HG03175 (cell line): ENCODE data around the gene MAP7D1.
A peak's percentile ranks its signal among the peaks of the same experiment; 100 is the strongest.

Experiments
- ATAC-seq: cut with Tn5 transposase; IDR thresholded peaks from one replicate; pipeline ENCODE4 v1.9.1; 2021; ENCODE audit warnings: mild to moderate bottlenecking, moderate library complexity; ENCODE audit not compliant: unreplicated experiment

Gene MAP7D1

DNA sequence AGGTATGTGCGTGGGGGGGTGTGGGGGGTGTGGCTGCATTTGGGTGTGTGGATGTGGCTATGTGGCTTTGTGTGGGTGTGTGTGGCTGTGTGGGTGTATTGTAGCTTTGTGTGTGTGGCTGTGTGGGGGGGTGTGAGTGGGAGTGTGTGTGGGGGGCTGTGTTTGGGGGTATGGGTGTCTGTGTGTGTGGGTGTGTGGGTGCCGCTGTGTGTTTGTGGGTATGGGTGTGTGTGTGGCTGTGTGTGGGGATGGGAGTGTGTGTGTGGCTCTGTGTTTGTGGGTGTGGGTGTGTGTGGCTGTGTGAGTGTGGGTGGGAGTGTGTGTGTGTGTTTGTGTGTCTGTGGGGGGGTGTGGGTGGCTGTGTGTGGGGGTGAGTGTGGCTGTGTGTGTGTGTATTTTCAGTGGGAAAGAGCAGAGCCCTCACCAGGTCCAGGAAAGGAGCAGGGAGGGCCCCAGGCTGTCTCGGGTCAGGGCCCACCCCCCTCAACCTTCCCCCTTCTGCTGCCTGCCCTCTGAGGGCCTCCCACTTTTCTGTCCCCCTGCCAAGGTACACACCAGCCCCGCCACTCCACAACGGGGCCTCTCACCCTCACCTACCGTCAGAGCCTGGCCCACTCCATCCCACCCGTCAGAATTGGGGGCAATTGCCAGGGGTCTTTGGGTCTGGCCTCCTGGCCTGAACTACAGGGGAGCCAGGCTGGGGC, 29.0 kb upstream of the MAP7D1 start:
- ATAC-seq = no peak

DNA sequence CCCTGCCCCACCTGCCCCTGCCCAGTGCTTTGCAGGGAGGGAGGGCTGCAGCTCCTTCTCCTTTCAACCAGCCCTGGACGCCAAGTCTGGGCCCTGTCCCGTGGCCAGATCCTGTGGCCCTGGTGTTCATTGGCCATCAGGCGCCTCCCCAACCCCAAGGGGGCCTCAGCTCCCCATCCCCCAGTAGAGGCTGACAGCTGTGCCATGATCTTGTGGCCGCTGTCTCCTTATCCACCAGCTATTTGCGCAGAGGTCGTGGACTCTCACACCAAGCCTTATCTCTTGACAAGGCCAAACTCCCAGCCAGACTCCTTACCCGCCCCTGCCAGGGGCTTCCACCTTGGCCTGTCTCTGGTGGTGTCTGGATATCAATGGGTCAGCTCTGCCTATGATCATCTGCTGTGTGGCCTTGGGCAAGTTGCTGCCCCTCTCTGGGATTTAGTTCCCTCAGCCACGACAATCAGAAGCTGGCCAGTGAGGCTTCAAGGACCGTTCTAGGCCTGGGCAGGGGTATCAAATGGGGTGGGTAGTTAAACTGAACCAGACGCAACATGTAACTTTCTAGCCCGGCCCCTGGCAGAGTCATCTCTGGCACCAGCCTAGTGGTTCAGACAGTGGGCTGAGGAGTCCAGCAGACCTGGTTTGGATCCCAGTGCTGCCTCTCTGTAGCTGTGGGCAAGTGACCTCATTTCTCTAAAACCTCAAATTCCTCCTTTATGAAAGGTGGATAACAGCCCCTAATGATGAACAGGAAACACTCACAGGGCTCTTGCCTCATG, 27.6 kb upstream of the MAP7D1 start:
- ATAC-seq = no peak

DNA sequence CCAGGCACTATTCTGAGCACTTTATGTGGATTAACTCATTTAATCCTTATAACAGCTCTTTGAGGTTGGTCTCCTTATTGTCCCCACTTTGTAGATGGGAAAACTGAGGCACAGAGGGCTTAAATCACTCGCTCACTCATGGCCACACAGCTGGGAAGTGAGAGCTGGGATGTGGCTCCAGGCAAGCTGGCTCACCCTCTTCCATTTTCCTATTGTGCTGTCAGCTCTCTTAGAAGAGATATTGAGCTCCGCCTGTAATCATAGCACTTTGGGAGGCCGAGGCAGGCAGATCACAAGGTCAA, 27.1 kb upstream of the MAP7D1 start:
- ATAC-seq = no peak

DNA sequence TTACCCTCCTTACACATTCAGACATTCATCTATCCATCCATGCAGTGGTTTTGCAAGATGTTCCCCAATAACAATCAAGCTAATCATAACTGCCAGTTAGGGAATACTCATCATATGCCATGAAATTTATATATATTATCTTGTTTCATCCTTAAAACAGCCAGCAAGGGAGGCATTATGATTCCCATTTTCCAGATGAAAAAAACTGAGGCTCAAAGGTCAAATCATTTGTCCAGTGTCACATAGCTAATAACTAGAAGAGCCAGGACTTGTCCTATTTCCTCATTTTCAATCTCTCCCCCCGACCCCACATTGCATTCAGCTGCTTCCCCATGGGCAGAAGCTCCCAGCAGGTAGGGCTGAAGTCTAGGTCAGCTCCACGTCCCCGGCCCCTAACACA, 23.9 kb upstream of the MAP7D1 start:
- no peak for ATAC-seq

DNA sequence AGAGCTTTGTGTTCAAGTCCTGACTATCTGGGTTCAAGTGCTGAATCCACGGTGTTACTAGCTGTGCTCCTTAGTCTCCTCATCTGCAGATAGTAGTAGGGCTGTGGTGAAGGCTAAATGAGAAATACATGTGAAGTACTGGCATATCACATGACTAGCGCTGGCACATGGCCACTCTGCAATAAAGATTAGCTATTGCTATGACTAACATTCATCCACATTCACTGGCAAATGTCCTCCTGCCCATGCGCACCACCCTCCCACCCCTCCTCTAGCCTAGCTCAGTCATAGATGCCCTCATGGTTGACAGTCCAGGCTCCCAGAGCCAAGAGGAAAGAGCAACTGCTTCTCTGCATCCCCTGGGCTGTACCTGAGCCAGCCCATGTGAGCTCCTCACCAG, 22.5 kb upstream of the MAP7D1 start:
- no peak for ATAC-seq

DNA sequence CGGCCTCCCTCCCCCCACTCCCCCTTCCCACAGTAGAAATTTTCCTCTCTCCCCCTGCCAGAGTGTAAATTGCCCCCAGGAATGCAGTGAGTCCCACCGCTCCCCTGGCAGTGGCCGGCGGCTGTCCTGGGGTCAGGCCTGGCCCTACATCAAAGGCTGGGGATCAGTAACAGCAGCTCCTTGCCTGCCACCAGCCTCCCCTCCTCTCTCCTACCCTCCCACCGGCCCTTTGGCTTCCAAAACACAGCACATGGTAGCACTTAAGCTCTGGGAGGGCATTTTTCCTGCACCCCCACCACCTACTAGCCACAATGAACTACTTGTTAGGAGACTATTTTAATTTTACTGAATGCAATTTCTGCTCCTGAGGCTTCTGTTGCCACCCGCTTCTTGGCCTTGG, 21.9 kb upstream of the MAP7D1 start:
- ATAC-seq = no peak

DNA sequence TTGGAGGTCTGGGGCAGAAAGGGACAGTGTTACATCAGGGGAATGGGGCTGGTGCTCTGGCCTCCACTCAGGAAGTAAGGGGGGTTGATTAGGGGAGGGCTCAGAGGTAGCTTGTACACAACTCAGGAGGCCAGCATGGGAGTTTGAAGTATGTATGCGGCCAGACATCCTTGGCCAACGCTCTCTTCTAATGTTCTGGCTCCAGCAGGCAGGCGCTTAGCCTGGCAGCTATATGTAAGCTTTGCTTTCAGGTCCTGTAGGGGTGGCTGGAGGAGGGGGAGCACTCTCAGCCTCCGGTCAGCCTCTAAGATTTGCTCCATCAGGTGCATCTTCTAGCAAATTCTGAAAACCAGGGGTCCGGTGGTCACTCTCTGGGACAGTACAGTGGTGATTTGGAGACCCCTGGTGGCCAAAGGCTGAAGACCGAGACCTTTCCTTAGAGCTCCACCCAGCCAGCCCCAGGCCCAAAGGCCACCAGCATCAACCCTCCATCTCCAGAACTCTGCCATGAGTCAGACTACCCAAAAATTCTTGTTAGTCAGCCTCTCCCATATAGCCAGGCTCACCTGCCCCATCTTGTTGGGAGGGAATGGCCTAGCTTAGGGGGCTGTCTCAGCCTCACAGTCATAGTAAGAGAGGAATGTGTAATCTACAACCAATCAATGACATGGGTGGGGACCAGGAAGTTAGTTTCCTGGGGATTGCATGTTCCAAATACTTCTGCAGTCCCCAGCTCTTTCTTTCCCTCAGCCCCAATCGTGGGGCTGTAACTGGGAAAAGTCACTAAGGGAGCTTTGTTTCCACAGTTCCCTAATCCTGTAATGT, 21.2 kb upstream of the MAP7D1 start:
- no peak for ATAC-seq

DNA sequence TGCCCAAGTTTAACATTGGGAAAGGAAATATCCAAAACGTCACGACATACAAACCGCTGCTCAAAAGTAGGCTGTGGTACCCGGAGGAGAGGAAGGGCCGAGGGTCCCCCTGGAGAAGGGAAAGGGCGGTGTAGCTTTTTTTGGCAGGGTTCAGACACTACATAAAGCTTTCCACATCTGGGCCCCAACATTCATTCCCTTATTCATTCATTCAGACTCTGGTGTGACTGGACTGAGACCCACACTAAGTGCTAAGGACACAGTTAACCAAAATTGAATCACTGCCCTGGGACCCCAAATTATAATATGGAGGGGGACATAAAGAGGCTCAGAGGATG, 20.7 kb upstream of the MAP7D1 start:
- no peak for ATAC-seq

DNA sequence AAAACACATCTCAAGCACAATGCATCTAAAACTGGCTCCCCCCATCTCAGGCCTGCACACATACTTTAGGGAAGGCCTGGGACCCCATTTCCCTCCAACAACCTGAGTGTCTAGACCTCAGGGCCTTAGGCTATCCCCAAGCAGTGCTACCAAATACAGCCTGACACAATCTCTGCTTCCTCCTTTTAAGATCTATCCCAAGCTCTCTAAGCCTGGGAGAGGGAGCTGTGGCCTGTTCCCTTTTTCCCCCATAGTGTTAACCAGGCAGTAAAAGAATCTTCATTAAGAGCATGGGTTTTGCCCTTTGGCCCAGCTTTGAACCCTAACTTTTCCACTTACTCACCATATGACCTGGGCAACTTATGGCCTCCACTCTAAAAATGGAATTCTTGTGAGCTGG, 20.2 kb upstream of the MAP7D1 start:
- ATAC-seq = no peak

DNA sequence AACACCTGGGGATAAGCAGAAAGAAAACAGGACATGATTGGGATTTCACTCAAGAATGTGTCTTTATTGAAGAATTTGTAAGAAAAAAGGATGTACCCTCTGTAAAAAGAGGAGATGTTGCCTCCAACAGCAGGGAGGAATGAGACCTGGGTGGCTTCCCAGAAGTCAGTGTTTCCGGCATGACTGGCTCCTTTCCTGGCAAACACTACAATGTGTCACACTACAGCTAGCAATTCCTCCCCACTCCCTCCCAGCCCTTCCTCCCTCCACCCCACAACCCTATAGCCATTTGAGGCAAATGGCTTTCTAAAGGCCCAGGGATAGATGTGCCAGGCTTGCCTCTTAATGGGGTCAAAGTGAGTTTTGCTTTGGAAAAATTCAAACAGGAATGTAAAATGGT, 19.4 kb upstream of the MAP7D1 start:
- no peak for ATAC-seq

DNA sequence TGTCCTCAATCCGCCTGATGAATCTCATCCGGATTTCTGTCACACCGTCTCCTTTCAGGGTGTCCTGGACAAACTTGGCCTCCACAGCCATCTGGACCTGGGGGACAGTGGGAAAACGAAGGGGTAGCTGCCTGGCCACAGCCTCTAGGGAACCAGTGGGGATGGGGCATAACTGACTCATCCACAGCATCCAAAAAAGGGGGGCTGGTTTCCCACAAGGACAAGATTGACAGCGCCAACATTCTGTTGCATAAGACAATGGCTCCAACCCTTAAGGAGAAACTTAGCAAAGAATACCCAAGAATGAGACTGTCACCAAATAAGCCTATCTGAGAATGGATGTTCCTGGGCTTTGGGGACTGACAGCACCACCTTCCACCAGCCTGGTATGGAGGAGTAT, 18.7 kb upstream of the MAP7D1 start:
- ATAC-seq = no peak

DNA sequence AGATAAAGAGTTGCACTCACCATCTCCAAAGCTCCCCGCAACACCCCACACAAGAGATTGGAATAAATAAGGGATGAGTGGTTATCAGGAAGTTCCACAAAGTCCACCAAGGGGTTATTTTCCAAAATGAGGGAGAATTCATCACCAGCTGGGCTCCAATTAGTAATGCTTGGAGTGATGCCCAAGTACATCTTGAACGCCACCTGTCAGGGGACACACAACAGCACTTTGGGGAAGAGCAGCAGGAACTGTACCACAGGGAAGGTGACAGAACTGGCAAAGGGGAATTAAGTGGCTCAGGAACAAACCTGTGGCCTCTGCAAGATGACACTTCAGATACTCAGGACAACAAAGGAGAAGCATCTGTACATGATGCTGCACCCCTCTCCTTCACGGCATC, 18.2 kb upstream of the MAP7D1 start:
- ATAC-seq = no peak

DNA sequence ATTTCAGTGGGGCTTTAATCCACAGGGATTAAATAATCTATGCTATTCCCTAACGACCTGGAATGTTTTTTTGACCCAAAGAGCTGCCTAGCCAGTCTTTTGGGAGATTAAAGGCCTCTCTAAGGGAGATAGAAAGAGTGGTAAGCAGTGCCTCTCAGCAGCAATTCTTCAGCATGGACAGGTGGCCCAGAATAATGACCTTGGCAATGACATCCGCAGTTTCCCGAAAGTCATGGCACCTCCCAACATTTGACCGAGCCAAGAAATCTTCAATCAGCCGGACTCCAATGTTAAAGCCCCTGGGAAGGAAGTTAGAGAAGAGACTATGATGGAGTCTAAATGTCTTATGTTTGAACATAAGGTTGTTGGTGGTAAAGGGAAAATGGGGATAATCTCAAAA, 16.4 kb upstream of the MAP7D1 start:
- ATAC-seq = no peak

DNA sequence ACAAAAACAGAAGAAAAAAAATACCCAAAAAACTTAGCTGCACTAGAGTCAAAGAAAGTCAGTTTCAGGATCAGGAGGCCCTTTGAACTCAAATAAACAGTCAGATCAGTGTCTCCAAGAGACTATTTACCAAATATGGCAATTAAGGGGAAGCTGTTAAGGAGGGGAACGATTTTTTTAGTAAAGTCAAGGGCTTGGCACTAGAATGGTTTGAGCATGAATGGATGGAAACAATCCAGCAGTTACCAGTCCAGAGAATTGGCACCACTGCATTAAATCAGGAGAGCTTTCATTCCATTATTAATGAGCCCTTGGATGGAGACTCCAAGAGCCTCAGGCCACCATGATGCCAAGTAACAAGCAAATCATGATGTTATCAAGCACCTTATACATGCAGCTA, 13.8 kb upstream of the MAP7D1 start:
- ATAC-seq = no peak

DNA sequence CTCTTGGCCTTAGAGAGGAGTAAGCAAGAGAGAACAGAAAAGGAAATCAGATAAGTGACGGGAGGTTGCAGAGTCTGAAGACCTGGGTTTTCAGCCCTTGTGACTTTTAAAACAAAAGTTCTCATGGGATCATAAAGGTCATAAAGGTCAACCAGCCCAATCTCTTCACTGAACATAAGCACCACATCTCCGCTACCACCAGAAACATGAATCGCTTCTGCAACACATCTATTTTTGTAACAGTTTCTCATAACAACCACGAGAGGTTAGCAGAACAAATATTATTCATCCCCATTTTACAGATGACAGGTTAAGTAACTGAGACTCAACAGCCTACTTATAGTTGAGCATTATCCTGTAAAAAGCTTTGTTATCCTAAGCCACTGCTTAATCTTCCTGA, 12.5 kb upstream of the MAP7D1 start:
- ATAC-seq = no peak

DNA sequence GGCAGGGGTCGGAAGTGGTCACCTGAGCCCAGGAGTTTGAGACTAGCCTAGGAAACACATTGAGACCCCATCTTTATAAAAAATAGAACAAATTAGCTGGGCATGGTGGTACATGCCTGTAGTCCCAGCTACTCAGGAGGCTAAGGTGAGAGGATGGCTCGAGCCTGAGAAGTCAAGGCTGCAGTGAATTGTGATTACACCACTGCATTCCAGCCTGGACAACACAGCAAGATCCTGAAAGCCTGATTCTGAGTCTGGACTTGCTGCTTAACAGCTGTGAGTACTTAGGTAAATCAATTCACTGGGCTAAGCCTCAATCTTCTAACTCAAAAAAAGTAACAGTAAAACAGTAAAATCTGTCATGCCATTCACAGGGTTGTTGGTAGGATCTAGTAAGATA, 11.5 kb upstream of the MAP7D1 start:
- no peak for ATAC-seq

DNA sequence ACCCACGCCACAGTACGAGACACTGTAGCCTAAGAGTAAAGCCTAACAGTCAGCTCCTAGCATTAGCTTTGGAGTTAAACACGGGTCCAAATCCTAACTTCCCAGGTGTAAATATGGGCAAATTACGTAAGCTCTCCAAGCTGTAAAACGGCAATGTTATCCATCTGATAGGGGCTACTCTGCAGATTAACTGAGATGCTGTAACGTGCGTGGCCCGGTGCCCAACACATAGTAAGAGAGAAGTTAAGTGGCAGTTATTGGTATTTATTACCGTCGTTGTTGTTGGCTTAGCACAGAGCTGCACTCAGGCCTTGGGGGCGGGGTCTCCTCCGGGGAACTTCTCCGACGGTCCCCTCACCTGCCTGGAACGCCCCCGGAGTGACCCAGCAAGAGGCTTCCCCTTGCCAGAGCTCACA, 7.1 kb upstream of the MAP7D1 start:
- no peak for ATAC-seq

DNA sequence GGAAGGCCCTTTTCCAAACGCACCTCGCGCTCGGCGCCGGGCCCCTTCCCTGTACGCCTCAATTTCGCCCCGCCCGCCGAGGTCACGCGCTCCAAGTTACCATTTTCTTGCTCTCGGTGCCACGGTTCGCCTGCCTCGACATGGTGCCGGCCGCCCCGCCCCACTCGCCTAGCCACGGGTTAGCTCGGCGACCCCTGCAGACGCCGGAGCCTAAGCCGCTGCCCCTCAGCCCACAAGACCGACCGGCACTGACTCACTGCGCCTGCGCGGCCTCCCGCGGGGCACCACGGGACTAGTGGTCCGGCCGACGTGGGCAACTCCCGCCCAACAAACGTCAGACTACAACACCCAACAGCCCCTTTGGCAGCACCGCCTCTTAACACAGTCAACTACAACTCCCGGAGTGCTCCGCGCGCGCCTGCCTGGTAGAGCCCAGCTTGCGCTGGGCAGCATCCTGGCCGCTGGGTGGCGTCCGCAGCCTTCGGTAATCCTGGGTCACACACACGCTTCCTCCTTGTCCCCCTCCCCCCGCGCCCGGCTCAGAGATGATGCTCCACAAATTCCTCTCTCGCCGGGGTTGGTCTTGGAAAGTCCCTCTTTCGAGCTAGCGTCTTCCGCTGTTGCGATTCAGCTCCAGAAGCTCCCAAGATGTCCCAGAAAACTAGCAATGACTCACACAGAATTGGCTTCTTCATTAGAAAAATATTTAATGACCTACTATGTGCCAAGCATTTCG, 6.6 kb upstream of the MAP7D1 start, which contains the start of gene TRAPPC3:
TSS of gene TRAPPC3 (minus strand) at position 250 of the 736 bp plus-strand sequence. CDS start at position 142, 108 bp downstream.
- peak; percentile 90 for ATAC-seq

DNA sequence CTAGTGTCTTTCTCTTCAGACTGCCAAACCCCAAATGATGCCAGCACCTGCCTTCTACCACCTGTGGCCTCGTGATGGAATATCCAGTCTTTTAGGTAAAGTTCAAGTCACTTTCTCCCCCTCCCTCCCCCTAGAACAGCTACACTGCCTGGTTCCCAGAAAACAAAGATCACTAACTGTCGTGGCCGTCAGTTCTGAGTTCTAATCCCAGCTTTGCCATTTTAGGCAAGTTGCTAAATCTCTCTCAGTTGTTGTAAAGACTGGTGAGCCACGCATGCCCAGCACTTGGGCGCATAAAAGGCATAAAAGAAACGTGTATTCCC, 6.0 kb upstream of the MAP7D1 start:
- ATAC-seq = no peak

DNA sequence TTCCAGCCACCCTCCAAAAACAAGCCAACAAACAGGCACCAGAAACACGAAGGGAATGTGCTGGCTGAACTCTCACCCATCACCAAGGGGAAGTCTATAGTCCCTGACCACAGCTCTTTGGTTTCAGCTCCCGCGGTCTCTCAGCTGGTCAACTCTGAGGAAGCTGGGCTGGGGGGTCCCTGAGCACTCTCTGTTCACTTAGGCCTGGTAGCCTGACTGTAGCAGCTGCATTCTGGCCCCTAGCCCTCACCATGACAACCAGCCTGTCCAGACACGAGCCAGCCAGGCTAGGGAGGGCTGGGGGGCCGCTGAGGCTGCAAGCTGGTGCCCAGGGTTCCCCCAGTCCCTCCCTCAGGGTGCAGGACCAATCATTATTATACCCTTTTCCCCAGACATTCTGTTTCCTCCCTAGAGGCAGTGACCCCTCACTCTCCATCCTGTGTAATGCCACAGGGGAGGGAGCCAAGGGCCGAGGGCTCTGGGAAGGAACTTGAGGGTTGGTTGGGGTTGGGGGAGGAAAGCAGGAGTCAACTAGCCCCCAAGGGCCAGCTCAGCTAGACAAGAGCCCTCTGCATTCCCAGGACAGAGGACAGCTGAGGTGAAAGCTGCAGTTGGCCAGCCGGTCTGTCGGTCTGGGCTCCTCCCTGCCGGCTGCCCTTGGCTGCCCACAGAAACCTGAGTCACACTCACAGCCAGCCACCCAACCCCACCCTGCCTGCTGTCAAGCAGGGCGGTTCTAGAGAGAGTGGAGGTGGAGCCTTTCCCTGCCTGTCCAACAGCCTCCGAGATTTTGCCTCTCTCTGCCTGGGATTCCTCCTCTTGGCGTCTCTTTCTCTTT, 5.4 kb upstream of the MAP7D1 start:
- peak; percentile 39 for ATAC-seq
